Measurements from ENCODE around the gene PRMT9. TPM values are rescaled to one million over a fixed set of nuclear protein-coding genes. Genes with fewer than 3 reads are reported as not detected.

Gene PRMT9
- total RNA-seq, 1 experiment from 2014 or later, result 10.5 TPM

DNA sequence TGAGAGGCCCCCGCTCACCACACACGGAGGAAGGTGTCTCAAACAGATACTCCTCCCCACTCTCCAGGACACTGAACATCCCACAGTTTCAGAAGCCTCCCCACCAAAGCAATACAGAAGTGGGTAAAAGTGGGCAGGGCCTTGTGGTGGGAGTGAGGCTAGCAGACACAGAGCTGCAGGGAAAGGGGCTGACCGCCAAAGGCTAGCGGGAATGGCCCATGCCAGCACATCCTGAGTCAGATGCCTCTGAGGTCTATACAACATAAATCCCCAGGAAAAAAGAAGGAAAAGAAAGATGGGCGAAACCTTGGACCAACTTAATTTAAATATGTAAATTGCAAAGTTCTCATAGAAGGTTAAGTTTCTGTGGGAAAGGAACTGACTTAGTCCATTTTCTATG is 26.0 kb upstream of the PRMT9 start:
- Histone ChIP-seq H3K79me1 (ENCODE audit: insufficient read depth, low read depth, low read length, poor library complexity, severe bottlenecking) (no peaks in the 10 kb centered on the region), H3K79me2 (ENCODE audit: insufficient read depth, low read length) (no peaks in the 10 kb centered on the region), H2BK12ac (ENCODE audit: insufficient read length, low read depth, low read length) (no peak overlapping the region), H2BK15ac (ENCODE audit: low read depth, low read length) (no peak overlapping the region), H3K27me3 (ENCODE audit: insufficient read depth, low read length) (no peaks in the 10 kb centered on the region), H2AK5ac (ENCODE audit: insufficient read length, low read length) (no peak overlapping the region), H3K23me2 (ENCODE audit: insufficient read length, low read depth, low read length, poor library complexity, severe bottlenecking) (no peaks in the 10 kb centered on the region), H3K4ac (ENCODE audit: low read depth, low read length) (no peak overlapping the region), H3K4me1 (ENCODE audit: insufficient read depth, low read length) (no peaks in the 10 kb centered on the region), H4K20me1 (ENCODE audit: control insufficient read depth, insufficient read depth, insufficient read length) (no peaks in the 10 kb centered on the region), H3K27ac (ENCODE audit: insufficient read length, low read depth, low read length) (no peak overlapping the region), H2BK20ac (ENCODE audit: low read depth, low read length, poor library complexity, severe bottlenecking) (no peak overlapping the region), H2BK120ac (ENCODE audit: low read depth, low read length, poor library complexity, severe bottlenecking) (no peak overlapping the region), H3T11ph (ENCODE audit: low read length) (no peak overlapping the region), H3K9ac (ENCODE audit: extremely low read depth, insufficient read length, low read length) (no peak overlapping the region), H2BK5ac (ENCODE audit: insufficient read length, low read length) (no peak overlapping the region), H3K9me3 (ENCODE audit: control insufficient read depth, low read depth, low read length) (no peaks in the 10 kb centered on the region), H3K23ac (ENCODE audit: insufficient read length, low read depth, low read length) (no peak overlapping the region), H3K56ac (ENCODE audit: insufficient read length, low read depth, low read length) (no peak overlapping the region), H2AFZ (ENCODE audit: low read length) (no peak overlapping the region), H3K14ac (ENCODE audit: insufficient read depth, low read length) (no peak overlapping the region), H4K8ac (replicated peaks; ENCODE audit: insufficient read length, low read depth, low read length) (no peak overlapping the region), H3K18ac (ENCODE audit: insufficient read length, low read depth, low read length) (no peak overlapping the region), H4K5ac (ENCODE audit: insufficient read length, low read depth, low read length) (no peak overlapping the region), H3K4me2 (ENCODE audit: insufficient read depth, insufficient read length, low read length) (no peak overlapping the region), H4K91ac (ENCODE audit: insufficient read length, low read depth, low read length) (no peak overlapping the region)
- TF ChIP-seq, protein P1, sequence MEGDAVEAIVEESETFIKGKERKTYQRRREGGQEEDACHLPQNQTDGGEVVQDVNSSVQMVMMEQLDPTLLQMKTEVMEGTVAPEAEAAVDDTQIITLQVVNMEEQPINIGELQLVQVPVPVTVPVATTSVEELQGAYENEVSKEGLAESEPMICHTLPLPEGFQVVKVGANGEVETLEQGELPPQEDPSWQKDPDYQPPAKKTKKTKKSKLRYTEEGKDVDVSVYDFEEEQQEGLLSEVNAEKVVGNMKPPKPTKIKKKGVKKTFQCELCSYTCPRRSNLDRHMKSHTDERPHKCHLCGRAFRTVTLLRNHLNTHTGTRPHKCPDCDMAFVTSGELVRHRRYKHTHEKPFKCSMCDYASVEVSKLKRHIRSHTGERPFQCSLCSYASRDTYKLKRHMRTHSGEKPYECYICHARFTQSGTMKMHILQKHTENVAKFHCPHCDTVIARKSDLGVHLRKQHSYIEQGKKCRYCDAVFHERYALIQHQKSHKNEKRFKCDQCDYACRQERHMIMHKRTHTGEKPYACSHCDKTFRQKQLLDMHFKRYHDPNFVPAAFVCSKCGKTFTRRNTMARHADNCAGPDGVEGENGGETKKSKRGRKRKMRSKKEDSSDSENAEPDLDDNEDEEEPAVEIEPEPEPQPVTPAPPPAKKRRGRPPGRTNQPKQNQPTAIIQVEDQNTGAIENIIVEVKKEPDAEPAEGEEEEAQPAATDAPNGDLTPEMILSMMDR (conservative IDR thresholded peaks at IDR 0.05), result no peak
- no peak overlapping the region for H3K27ac Mint-ChIP-seq
- no CpG with 5 or more reads among the region's 5 CpGs for WGBS (ENCODE audit: extremely low coverage, insufficient read length, low lambda C conversion rate)
- no peaks in the 10 kb centered on the region for H3K27me3 Mint-ChIP-seq (ENCODE audit: low read depth)
- no peak overlapping the region for H3K4me3 Mint-ChIP-seq
- no peaks in the 10 kb centered on the region; a peak in 2 of 5 replicates for H3K9me3 Mint-ChIP-seq
- peaks cover 4 to 7% of the 10 kb centered on the region in 2 experiments; a peak in 3 of 4 replicates for H3K4me1 Mint-ChIP-seq
- no peak for DNase-seq
- 0 out of 7 replicates have a peak, but pooled peaks cover 0 to 2% (median 0%) of the 10 kb centered on the region in 3 experiments for H3K36me3 Mint-ChIP-seq (ENCODE audit: insufficient read depth in 1 of 3, low read depth in 3 of 3)

Measured in H9 (cell line).